ENCODE data around the gene ABHD1. TPM values are rescaled to one million over a fixed set of nuclear protein-coding genes. Genes with fewer than 3 reads are reported as not detected.

The ABHD1 gene
- total and polyA plus RNA-seq, 7 donors: 0.15 TPM; not detected in 6

DNA sequence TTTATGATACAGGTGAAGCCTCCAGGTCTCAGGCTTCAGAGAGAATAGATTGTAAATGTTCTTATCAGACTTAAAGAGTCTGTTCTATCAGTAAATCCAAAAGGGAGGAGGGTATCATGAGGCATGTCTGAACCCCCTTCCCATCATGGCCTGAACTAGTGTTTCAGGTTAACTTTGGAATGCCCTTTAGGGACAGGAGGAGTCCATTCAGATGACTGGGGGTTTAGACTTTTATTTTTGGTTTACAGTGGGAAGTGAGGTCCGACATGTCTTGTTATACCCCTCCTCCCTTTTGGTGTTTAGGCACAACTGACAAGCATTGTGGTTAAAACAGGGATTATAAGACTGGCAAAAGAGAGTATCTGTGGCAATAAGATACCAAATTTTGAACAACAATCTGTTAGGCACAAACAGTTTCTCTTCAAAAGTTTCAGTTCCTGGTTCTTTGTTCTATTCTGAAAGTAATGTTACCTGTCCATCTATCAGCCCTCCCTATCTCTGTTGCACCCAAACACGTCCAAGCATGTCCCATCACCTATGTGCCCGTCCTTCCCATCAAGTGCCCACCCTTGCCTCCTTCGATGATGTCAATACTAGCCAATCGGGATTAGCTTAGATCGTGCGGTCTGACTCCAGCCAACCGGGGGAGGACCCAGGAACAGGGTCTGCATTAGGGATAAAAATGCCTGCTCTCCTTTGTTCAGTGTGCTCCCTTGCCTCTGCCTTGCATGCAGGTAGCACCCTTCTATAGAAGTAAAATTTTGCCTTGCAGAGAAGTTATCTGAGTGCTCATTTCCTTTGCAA, 41.5 kb downstream of the ABHD1 start:
- TF ChIP-seq CTCF (IDR thresholded peaks at IDR 0.05) (no peak), POLR2A (IDR thresholded peaks at IDR 0.05) (no peak), EP300 (IDR thresholded peaks at IDR 0.05) (no peak), POLR2AphosphoS5 (IDR thresholded peaks at IDR 0.05) (no peak)
- 87 to 92% methylated on average over 8 of the region's 8 CpGs for WGBS, 2 donors
- H3K9me3 ChIP-seq: no peaks in the 10 kb centered on the region
- H3K4me3 ChIP-seq: no peak overlapping the region
- H3K27me3 ChIP-seq: peaks cover 0 to 5% (median 0%) of the 10 kb centered on the region in 3 donors
- DNase-seq: no peak
- intact Hi-C loops (cut with DNase I): no loop called here
- H3K36me3 ChIP-seq: no peaks in the 10 kb centered on the region
- no peak overlapping the region for H3K27ac ChIP-seq
- H3K4me1 ChIP-seq: no peaks in the 10 kb centered on the region

- Histone ChIP-seq H3K27me3 (no peaks in the 10 kb centered on the region), H3K9me3 (no peaks in the 10 kb centered on the region), H3K4me3 (no peak overlapping the region), H3K27ac (no peak overlapping the region), H3K36me3 (no peaks in the 10 kb centered on the region), H3K4me1 (no peaks in the 10 kb centered on the region)
- 29 to 66% methylated on average over 6 of the region's 6 CpGs for WGBS, 2 donors
- intact Hi-C loops (cut with DNase I): no loop called here
- TF ChIP-seq POLR2A (IDR thresholded peaks at IDR 0.05) (no peak), EP300 (IDR thresholded peaks at IDR 0.05) (no peak), CTCF (IDR thresholded peaks at IDR 0.05) (no peak), POLR2AphosphoS5 (IDR thresholded peaks at IDR 0.05) (no peak)
- no peak for DNase-seq
These were observed 47.1 kb downstream of the ABHD1 start for GRCh38 chr2:27170581-27171337.

DNA sequence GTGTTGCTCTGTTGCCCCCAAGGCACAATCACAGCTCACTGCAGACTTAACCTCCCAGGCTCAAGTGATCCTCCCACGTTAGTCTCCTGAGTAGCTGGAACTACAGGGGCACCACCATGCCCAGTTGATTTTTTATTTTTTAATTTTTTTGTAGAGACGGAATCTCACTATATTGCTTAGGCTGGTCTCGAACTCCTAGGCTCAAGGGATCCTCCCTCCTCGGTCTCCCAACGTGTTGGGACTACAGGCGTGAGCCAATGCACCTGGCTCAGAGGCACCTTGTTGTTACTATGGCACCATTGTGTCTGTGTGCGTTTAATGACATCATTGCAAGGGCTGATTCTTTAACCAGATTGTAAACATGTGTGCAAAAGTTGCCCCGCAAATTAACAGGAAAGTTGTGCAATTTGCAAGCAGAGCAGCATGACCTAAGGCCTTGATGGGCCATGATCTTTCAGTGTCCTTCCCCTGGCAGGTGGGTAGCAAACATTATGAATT, 47.8 kb downstream of the ABHD1 start:
- WGBS, 2 donors: 27 to 71% methylated on average over 8 of the region's 8 CpGs
- no peaks in the 10 kb centered on the region for H3K9me3 ChIP-seq
- H3K4me1 ChIP-seq: no peaks in the 10 kb centered on the region
- H3K4me3 ChIP-seq: no peak overlapping the region
- no peak for TF ChIP-seq CTCF (IDR thresholded peaks at IDR 0.05)
- TF ChIP-seq EP300 (IDR thresholded peaks at IDR 0.05): no peak
- TF ChIP-seq POLR2A (IDR thresholded peaks at IDR 0.05): no peak
- TF ChIP-seq POLR2AphosphoS5 (IDR thresholded peaks at IDR 0.05): no peak
- intact Hi-C loops (cut with DNase I): no loop called here
- H3K36me3 ChIP-seq: no peaks in the 10 kb centered on the region
- H3K27me3 ChIP-seq: no peaks in the 10 kb centered on the region
- H3K27ac ChIP-seq: no peak overlapping the region
- no peak for DNase-seq

- H3K27ac ChIP-seq: no peak overlapping the region
- no peaks in the 10 kb centered on the region for H3K9me3 ChIP-seq
- WGBS, 2 donors: 85 to 91% methylated on average over 6 of the region's 6 CpGs
- no peak overlapping the region for H3K4me3 ChIP-seq
- H3K4me1 ChIP-seq: no peaks in the 10 kb centered on the region
- H3K36me3 ChIP-seq: no peaks in the 10 kb centered on the region
- TF ChIP-seq POLR2AphosphoS5 (IDR thresholded peaks at IDR 0.05): no peak
- TF ChIP-seq CTCF (IDR thresholded peaks at IDR 0.05): no peak
- no peak for TF ChIP-seq EP300 (IDR thresholded peaks at IDR 0.05)
- TF ChIP-seq POLR2A (IDR thresholded peaks at IDR 0.05): no peak
- intact Hi-C loops (cut with DNase I): no loop called here
- peaks cover 0 to 6% (median 0%) of the 10 kb centered on the region in 3 donors for H3K27me3 ChIP-seq
- no peak for DNase-seq
These were observed 51.0 kb downstream of the ABHD1 start for GRCh38 chr2:27174638-27175037.

All from sigmoid colon (tissue), 7 donors.